Stimulated activated CD8-positive, alpha-beta memory T cell treated with anti-CD3 and anti-CD28 coated beads, Interleukin-7, amount 100 ng/mL, for 1 hour (primary cell): ENCODE measurements around the gene SBF2.

ENCODE experiments used
- DNase-seq, 2 donors: peaks; one replicate each; pipeline ENCODE4 v3.0.0-alpha.2; 2020; ENCODE audit warnings: low read depth in 2 of 2

The SBF2 gene

GRCh38 chr11:9853929-9854552 lies 440.0 kb downstream of the SBF2 start:
- no peak for DNase-seq

- no peak for DNase-seq
Observed at GRCh38 chr11:9852465-9852864, 441.6 kb downstream of the SBF2 start.

- no peak for DNase-seq
Observed at GRCh38 chr11:9851366-9851765, 442.7 kb downstream of the SBF2 start.

- no peak for DNase-seq
Observed at GRCh38 chr11:9850224-9850895, 443.7 kb downstream of the SBF2 start.

GRCh38 chr11:9849389-9849788 lies 444.6 kb downstream of the SBF2 start:
- no peak for DNase-seq

GRCh38 chr11:9847636-9848035 lies 446.4 kb downstream of the SBF2 start:
- no peak for DNase-seq

- no peak for DNase-seq
Observed at GRCh38 chr11:9842923-9843322, 451.1 kb downstream of the SBF2 start.

GRCh38 chr11:9840460-9841004 lies 453.5 kb downstream of the SBF2 start:
- no peak for DNase-seq

- no peak for DNase-seq
Observed at GRCh38 chr11:9839550-9839949, 454.5 kb downstream of the SBF2 start.

GRCh38 chr11:9838961-9839360 lies 455.1 kb downstream of the SBF2 start:
- DNase-seq = no peak

GRCh38 chr11:9838229-9838628 lies 455.8 kb downstream of the SBF2 start:
- no peak for DNase-seq

- DNase-seq = no peak
Observed at GRCh38 chr11:9834291-9834690, 459.7 kb downstream of the SBF2 start.

GRCh38 chr11:9831122-9831521 lies 462.9 kb downstream of the SBF2 start:
- DNase-seq = no peak

GRCh38 chr11:9827708-9828107 lies 466.3 kb downstream of the SBF2 start:
- no peak for DNase-seq

- DNase-seq = no peak
Observed at GRCh38 chr11:9826390-9826789, 467.6 kb downstream of the SBF2 start.

- no peak for DNase-seq
Observed at GRCh38 chr11:9825895-9826294, 468.1 kb downstream of the SBF2 start.

GRCh38 chr11:9825315-9825714 lies 468.7 kb downstream of the SBF2 start:
- DNase-seq = no peak

GRCh38 chr11:9823887-9824385 lies 470.1 kb downstream of the SBF2 start:
- no peak for DNase-seq

- no peak for DNase-seq
Observed at GRCh38 chr11:9823439-9823838, 470.6 kb downstream of the SBF2 start.

- DNase-seq = no peak
Observed at GRCh38 chr11:9821008-9821752, 472.8 kb downstream of the SBF2 start.

GRCh38 chr11:9820260-9820659 lies 473.8 kb downstream of the SBF2 start:
- no peak for DNase-seq

- no peak for DNase-seq
Observed at GRCh38 chr11:9817191-9817590, 476.8 kb downstream of the SBF2 start.
